HepG2 (cell line): ENCODE data around the gene OSBPL10. TPM values are rescaled to one million over a fixed set of nuclear protein-coding genes. Genes with fewer than 3 reads are reported as not detected.

ENCODE experiments used
- ATF1 ChIP-seq: IDR thresholded peaks from 2 replicates; pipeline ENCODE4 v1.6.1; 2016; ENCODE audit warnings: mild to moderate bottlenecking, control low read depth
- ATF7-NPFF ChIP-seq: sonication (generic); formaldehyde crosslinking; IDR thresholded peaks from 2 replicates; pipeline ENCODE4 v1.8.1; 2023; ENCODE audit warnings: mild to moderate bottlenecking, low read depth, missing genetic modification reagents, moderate library complexity
- CC2D1A ChIP-seq: sonication (generic); formaldehyde crosslinking; IDR thresholded peaks from 2 replicates; pipeline ENCODE4 v1.8.1; 2023; ENCODE audit warnings: mild to moderate bottlenecking, missing genetic modification reagents
- CCDC6 ChIP-seq: sonication (generic); formaldehyde crosslinking; IDR thresholded peaks from 2 replicates; pipeline ENCODE4 v1.8.1; 2022; ENCODE audit warnings: mild to moderate bottlenecking, missing genetic modification reagents, moderate library complexity
- HDAC6 ChIP-seq: fragments of 200-600 bp; sonication (generic); IDR thresholded peaks from 2 replicates; pipeline ENCODE4 v1.7.0; 2017; ENCODE audit warnings: mild to moderate bottlenecking, antibody characterized with exemption, low read length, low read depth
- IKZF4 ChIP-seq: sonication (generic); formaldehyde crosslinking; IDR thresholded peaks from 2 replicates; pipeline ENCODE4 v1.5.1; 2020; ENCODE audit warnings: borderline replicate concordance, mild to moderate bottlenecking, low read depth, missing genetic modification reagents; ENCODE audit errors: not compliant biosample characterization
- KLF16 ChIP-seq, 2 experiments: sonication (generic) in 1 of 2; formaldehyde crosslinking in 1 of 2; IDR thresholded peaks; 2 replicates each; pipeline versions ENCODE4 v1.6.1 to v1.8.0; 2016 to 2023; ENCODE audit warnings: missing genetic modification reagents in 2 of 2, missing compliant biosample characterization in 1 of 2
- MAZ ChIP-seq, 2 experiments: sonication (generic) in 1 of 2; formaldehyde crosslinking in 1 of 2; IDR thresholded peaks; 2 replicates each; pipeline versions ENCODE4 v1.5.0 to v1.6.1; 2012 to 2020; ENCODE audit warnings: low read depth in 2 of 2, mild to moderate bottlenecking in 2 of 2, borderline replicate concordance in 1 of 2, improper control_type of control experiment in 1 of 2, low read length in 1 of 2, missing genetic modification reagents in 1 of 2, moderate library complexity in 1 of 2
- NFKB2 ChIP-seq: sonication (generic); formaldehyde crosslinking; IDR thresholded peaks from 2 replicates; pipeline ENCODE4 v1.4.0; 2020; ENCODE audit warnings: missing genetic modification reagents, borderline replicate concordance
- NFKBIZ ChIP-seq: IDR thresholded peaks from 2 replicates; pipeline ENCODE4 v1.6.1; 2018; ENCODE audit warnings: missing genetic modification reagents, missing compliant biosample characterization
- NFYC ChIP-seq: IDR thresholded peaks from 2 replicates; pipeline ENCODE4 v1.6.1; 2016; ENCODE audit warnings: missing genetic modification reagents, missing compliant biosample characterization
- NR1H2 ChIP-seq: sonication (generic); formaldehyde crosslinking; IDR thresholded peaks from 2 replicates; pipeline ENCODE4 v1.8.1; 2022; ENCODE audit warnings: low read depth, missing genetic modification reagents, borderline replicate concordance
- PPARG ChIP-seq: conservative IDR thresholded peaks from 2 replicates; pipeline ENCODE4 v1.6.1; 2016; ENCODE audit warnings: missing biosample characterization, missing genetic modification reagents
- RAD51 ChIP-seq: fragments of 450-650 bp; IDR thresholded peaks from 2 replicates; pipeline ENCODE4 v1.6.1; 2016; ENCODE audit warnings: borderline replicate concordance
- RBFOX2 ChIP-seq: fragments of 200-400 bp; formaldehyde crosslinking; IDR thresholded peaks from 2 replicates; pipeline ENCODE4 v1.6.1; 2017; ENCODE audit warnings: low read depth, mild to moderate bottlenecking, low read length
- THAP11 ChIP-seq: IDR thresholded peaks from 2 replicates; pipeline ENCODE4 v1.6.1; 2016; ENCODE audit warnings: missing biosample characterization, missing genetic modification reagents
- ZFP1 ChIP-seq: IDR thresholded peaks from 2 replicates; pipeline ENCODE4 v1.6.1; 2016
- ZFP82 ChIP-seq: sonication (generic); formaldehyde crosslinking; IDR thresholded peaks from 2 replicates; pipeline ENCODE4 v1.5.1; 2020; ENCODE audit warnings: mild to moderate bottlenecking, missing genetic modification reagents, borderline replicate concordance
- ZNF138 ChIP-seq: sonication (generic); formaldehyde crosslinking; IDR thresholded peaks from 2 replicates; pipeline ENCODE4 v1.5.0; 2020; ENCODE audit warnings: mild to moderate bottlenecking, low read depth, missing genetic modification reagents
- ZNF180 ChIP-seq: sonication (generic); formaldehyde crosslinking; IDR thresholded peaks from 2 replicates; pipeline ENCODE4 v1.4.0; 2020; ENCODE audit warnings: low read depth, missing genetic modification reagents, borderline replicate concordance
- ZNF263 ChIP-seq: sonication (generic); formaldehyde crosslinking; IDR thresholded peaks from 2 replicates; pipeline ENCODE4 v1.4.0; 2020; ENCODE audit warnings: missing genetic modification reagents
- ZNF296 ChIP-seq: sonication (generic); formaldehyde crosslinking; conservative IDR thresholded peaks from 2 replicates; pipeline ENCODE4 v1.5.0; 2020; ENCODE audit warnings: mild to moderate bottlenecking, missing genetic modification reagents
- ZNF367 ChIP-seq: sonication (generic); formaldehyde crosslinking; IDR thresholded peaks from 2 replicates; pipeline ENCODE4 v1.4.0; 2020; ENCODE audit warnings: missing genetic modification reagents, borderline replicate concordance
- polyA plus RNA-seq, 8 experiments: library from polyadenylated mRNA; depleted of rRNA in 3 of 8; stranded (reverse) in 7 of 8; unstranded in 1 of 8; fragments of >200 nt; fragmentation: Illumina TruSeq in 4 of 8; extraction: Trizol in 4 of 8; gene quantifications; 2 replicates each; pipeline versions ENCODE4 v1.2.1 to v1.2.3, GENCODE V29; 2011 to 2016; ENCODE audit warnings: low read depth in 4 of 8, missing spikeins in 1 of 8, mixed read lengths in 1 of 8; ENCODE audit not compliant: insufficient read depth in 1 of 8
- total RNA-seq, 5 experiments: library from RNA; depleted of rRNA; stranded (reverse); fragments of >200 nt; fragmentation: Illumina TruSeq; extraction: Trizol; gene quantifications; 2 replicates each; pipeline ENCODE4 v1.2.3, GENCODE V29; 2016; ENCODE audit warnings: low read depth in 1 of 5
- TF ChIP-seq, protein P1 (sequence below): sonication (generic); formaldehyde crosslinking; IDR thresholded peaks from 2 replicates; pipeline ENCODE4 v1.5.0; 2020; ENCODE audit warnings: missing genetic modification reagents

Gene OSBPL10
- total and polyA plus RNA-seq, 2 of the 13 experiments (the other 11 are each of a cell fraction or from before 2014, with no cell fraction given): 10.3 to 28.6 TPM

DNA sequence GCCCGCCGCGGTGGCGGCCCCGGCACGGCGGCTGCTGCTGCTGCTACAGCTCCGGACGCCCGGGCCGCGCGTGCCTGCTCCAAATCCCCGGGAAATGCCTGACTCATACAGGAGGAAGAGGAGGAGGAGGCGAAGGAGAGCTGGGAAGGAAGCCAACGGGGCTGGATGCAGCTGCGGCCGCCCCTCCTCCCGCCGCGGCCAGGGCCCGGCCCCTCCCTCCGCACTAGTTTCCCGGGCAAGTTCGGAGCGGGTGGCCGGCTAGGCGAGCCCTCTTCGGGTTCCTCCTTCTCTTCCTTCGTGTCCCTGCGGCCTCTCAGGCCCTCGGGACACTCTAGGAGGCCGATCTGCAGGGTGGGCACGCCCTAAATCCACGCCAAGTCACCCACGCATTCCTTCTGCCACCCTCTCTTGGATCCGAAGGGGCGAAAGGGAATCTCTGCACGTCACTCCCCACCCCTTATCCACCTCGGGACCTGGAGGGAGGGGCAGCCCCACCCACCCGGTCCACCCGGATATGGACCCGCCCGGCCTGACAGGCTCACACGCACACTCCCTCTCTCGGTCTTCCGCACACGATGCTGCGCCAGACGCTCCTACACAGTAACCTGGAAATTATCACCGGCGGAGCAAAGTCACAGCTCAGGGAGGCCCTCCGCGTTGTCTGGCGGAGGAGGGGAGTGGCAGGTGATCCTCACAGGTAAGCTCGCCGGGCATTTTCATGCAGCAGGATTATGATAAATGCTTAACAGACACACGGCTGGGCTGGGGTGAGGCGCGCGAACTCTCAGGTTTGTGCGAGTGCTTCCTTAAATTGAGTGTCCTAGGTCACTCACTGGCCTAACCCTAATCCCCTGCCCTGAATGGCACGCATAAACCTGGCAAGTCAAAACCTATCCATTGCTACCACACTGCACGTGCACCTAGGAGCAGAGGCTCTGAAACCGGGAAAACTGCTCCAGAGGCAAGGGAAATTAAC, at the start of gene OSBPL10, which contains the start of gene ZNF860 (continued):
- TF ChIP-seq HDAC6 (no peak), RBFOX2 (peak; percentile 81; the same call in 1 of the 2 replicates), NFYC (CRISPR knock-in tag) (no peak), ZNF138 (CRISPR knock-in tag) (no peak), NFKB2 (no peak; the same call in 1 of the 2 replicates), ZFP82 (CRISPR knock-in tag) (no peak), NFKBIZ (CRISPR knock-in tag) (no peak), RAD51 (no peak), PPARG (CRISPR knock-in tag) (no peak; the same call in 1 of the 2 replicates), NR1H2 (CRISPR knock-in tag) (no peak), CC2D1A (CRISPR knock-in tag) (no peak), ZNF367 (CRISPR knock-in tag) (no peak), THAP11 (CRISPR knock-in tag) (no peak; the same call in 1 of the 2 replicates), KLF16 (CRISPR knock-in tag; IDR thresholded peaks at IDR 0.05) (peak in 1 of 2 experiments; percentile 41; a peak in 1 of 4 replicates), ZNF296 (CRISPR knock-in tag) (no peak), ATF7-NPFF (CRISPR knock-in tag) (no peak), CCDC6 (no peak; the same call in 1 of the 2 replicates), IKZF4 (CRISPR knock-in tag) (no peak), ZNF180 (CRISPR knock-in tag) (no peak), ZNF263 (CRISPR knock-in tag) (no peak; the same call in 1 of the 2 replicates), MAZ (IDR thresholded peaks at IDR 0.05; ENCODE audit: borderline replicate concordance, low read depth, low read length) (0 out of 2 replicates have a peak, but pooled peaks have one; percentile 13), MAZ (CRISPR knock-in tag; IDR thresholded peaks at IDR 0.05; ENCODE audit: low read depth) (no peak; the same call in 1 of the 2 replicates), ZFP1 (CRISPR knock-in tag) (no peak), ATF1 (no peak)
- TF ChIP-seq, protein P1, sequence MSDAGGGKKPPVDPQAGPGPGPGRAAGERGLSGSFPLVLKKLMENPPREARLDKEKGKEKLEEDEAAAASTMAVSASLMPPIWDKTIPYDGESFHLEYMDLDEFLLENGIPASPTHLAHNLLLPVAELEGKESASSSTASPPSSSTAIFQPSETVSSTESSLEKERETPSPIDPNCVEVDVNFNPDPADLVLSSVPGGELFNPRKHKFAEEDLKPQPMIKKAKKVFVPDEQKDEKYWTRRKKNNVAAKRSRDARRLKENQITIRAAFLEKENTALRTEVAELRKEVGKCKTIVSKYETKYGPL (CRISPR knock-in tag): no peak
